Endothelial cell of umbilical vein (primary cell): ENCODE results near the gene FAM204A.

ENCODE experiments used
- EZH2 ChIP-seq: IDR thresholded peaks from 2 replicates; pipeline ENCODE4 v1.6.1; 2012; ENCODE audit warnings: borderline replicate concordance, low read depth, mild to moderate bottlenecking, moderate library complexity, low read length, inconsistent platforms; ENCODE audit not compliant: severe bottlenecking
- MAX ChIP-seq: IDR thresholded peaks from 2 replicates; pipeline ENCODE4 v1.6.1; 2011; ENCODE audit not compliant: insufficient read depth, insufficient read length
- MYC ChIP-seq: IDR thresholded peaks from one replicate; pipeline ENCODE4 v1.6.1; 2011; ENCODE audit warnings: mild to moderate bottlenecking, low read depth, low read length
- POLR2A ChIP-seq: IDR thresholded peaks from 2 replicates; pipeline ENCODE4 v1.6.1; 2012; ENCODE audit warnings: low read depth, mild to moderate bottlenecking, control low read depth, low read length
- POLR2AphosphoS5 ChIP-seq: IDR thresholded peaks from 2 replicates; pipeline ENCODE4 v1.6.1; 2012; ENCODE audit warnings: low read depth, mild to moderate bottlenecking, control low read depth, low read length, moderate library complexity; ENCODE audit not compliant: insufficient read depth
- TF ChIP-seq, protein P1 (sequence below), 2 donors: IDR thresholded peaks; 1 replicate in 1 of 2; 2 replicates in 1 of 2; pipeline ENCODE4 v1.5.1; 2011; ENCODE audit warnings: low read length in 2 of 2, mild to moderate bottlenecking in 2 of 2, moderate library complexity in 2 of 2, control low read depth in 1 of 2, inconsistent platforms in 1 of 2, low read depth in 1 of 2; ENCODE audit not compliant: insufficient read depth in 1 of 2; ENCODE audit errors: extremely low read depth in 1 of 2

DNA sequence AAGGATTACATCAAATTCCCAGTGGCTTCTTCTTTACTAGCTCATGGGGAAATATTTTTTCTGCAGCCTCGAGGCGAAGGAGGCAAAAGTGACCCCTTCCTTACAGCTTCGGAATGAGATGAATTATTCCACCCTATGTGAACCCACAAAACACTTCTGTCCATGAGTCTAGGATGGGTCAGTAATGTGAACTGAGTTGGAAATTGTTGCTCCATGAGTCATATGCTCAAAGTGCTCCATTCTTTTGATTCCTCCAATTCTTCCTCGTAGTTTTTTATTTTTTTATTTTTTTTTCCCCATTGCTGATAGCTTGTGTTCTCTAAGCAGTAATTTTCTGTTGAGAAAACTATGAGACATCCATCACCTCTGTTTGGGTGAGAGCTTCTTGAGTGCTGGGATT is 31.7 kb upstream of the FAM204A start:
- TF ChIP-seq POLR2A, result no peak
- TF ChIP-seq, protein P1, sequence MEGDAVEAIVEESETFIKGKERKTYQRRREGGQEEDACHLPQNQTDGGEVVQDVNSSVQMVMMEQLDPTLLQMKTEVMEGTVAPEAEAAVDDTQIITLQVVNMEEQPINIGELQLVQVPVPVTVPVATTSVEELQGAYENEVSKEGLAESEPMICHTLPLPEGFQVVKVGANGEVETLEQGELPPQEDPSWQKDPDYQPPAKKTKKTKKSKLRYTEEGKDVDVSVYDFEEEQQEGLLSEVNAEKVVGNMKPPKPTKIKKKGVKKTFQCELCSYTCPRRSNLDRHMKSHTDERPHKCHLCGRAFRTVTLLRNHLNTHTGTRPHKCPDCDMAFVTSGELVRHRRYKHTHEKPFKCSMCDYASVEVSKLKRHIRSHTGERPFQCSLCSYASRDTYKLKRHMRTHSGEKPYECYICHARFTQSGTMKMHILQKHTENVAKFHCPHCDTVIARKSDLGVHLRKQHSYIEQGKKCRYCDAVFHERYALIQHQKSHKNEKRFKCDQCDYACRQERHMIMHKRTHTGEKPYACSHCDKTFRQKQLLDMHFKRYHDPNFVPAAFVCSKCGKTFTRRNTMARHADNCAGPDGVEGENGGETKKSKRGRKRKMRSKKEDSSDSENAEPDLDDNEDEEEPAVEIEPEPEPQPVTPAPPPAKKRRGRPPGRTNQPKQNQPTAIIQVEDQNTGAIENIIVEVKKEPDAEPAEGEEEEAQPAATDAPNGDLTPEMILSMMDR (IDR thresholded peaks at IDR 0.05; ENCODE audit: extremely low read depth in 1 of 2, insufficient read depth in 1 of 2, low read depth in 1 of 2, low read length in 2 of 2), result no peak
- TF ChIP-seq POLR2AphosphoS5, result no peak
- no peak for TF ChIP-seq EZH2
- TF ChIP-seq MYC, result no peak
- TF ChIP-seq MAX, result no peak
